ENCODE results near the gene CENPT. TPM values are rescaled to one million over a fixed set of nuclear protein-coding genes. Genes with fewer than 3 reads are reported as not detected.

The CENPT gene
- total RNA-seq, 4 donors from 2014 or later, result 15.7 to 43.8 (median 26.2) TPM

GRCh38 chr16:67845291-67846062 is 2.0 kb downstream of the CENPT start:
- H3K27me3 ChIP-seq, result no peaks in the 10 kb centered on the region
- peaks cover 44 to 52% of the 10 kb centered on the region in 2 donors for H3K4me1 ChIP-seq
- H3K9me3 ChIP-seq, result no peaks in the 10 kb centered on the region
- 72 to 74% methylated on average over 5 of the region's 5 CpGs for WGBS, 2 donors
- H3K36me3 ChIP-seq, result no peaks in the 10 kb centered on the region
- no peak overlapping the region for H3K4me3 ChIP-seq (replicated peaks in 1 of 3)
- no peak for TF ChIP-seq CTCF (IDR thresholded peaks at IDR 0.05)
- no peak for TF ChIP-seq POLR2A (IDR thresholded peaks at IDR 0.05)
- peak overlapping the region; percentile 88 to 95 (median 93) for H3K27ac ChIP-seq
- intact Hi-C loops (cut with DNase I), result no loop called here
- no peak for DNase-seq

DNA sequence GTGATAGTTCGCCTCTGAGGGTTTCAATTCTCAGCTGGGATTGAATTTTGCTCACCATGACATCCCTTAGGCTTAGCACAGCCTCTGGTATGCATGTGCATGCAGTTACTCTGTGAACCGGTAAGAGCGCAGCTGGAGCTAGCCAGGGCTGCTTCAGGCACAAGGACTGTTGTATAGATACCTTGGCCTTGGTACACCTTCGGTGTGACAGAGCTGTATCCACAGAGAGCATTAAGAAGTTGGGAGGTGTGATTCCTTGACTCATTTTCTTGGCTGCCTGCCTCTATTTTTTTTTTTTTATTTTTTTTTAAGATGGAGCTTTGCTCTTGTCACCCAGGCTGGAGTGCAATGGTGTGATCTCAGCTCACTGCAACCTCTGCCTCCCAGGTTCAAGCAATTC is 3.0 kb downstream of the CENPT start:
- 73 to 77% methylated on average over 4 of the region's 4 CpGs for WGBS, 2 donors
- no peak overlapping the region for H3K4me3 ChIP-seq (replicated peaks in 1 of 3)
- H3K27me3 ChIP-seq, result no peaks in the 10 kb centered on the region
- intact Hi-C loops (cut with DNase I), result loop anchor here (5.0 kb wide), 1 partner anchor 37 kb away; the partner anchor contains the start of genes RANBP10 and TSNAXIP1
- no peaks in the 10 kb centered on the region for H3K36me3 ChIP-seq
- no peaks in the 10 kb centered on the region for H3K9me3 ChIP-seq
- TF ChIP-seq CTCF (IDR thresholded peaks at IDR 0.05) (no peak), POLR2A (IDR thresholded peaks at IDR 0.05) (no peak)
- DNase-seq, result no peak
- H3K27ac ChIP-seq, result no peak overlapping the region
- H3K4me1 ChIP-seq, result peaks cover 44 to 52% of the 10 kb centered on the region in 2 donors

GRCh38 chr16:67843343-67843765 is 4.1 kb downstream of the CENPT start:
- Histone ChIP-seq H3K4me1 (peaks cover 43 to 47% of the 10 kb centered on the region in 2 donors), H3K9me3 (no peaks in the 10 kb centered on the region), H3K27ac (peak overlapping the region; percentile 100), H3K27me3 (no peaks in the 10 kb centered on the region), H3K36me3 (no peaks in the 10 kb centered on the region), H3K4me3 (replicated peaks in 1 of 3) (peak overlapping the region; percentile 62 to 78 (median 68))
- WGBS, 2 donors, result 10 to 15% methylated on average over 9 to 11 of the region's 11 CpGs
- no peak for DNase-seq
- TF ChIP-seq POLR2A (IDR thresholded peaks at IDR 0.05), result no peak
- no peak for TF ChIP-seq CTCF (IDR thresholded peaks at IDR 0.05)
- intact Hi-C loops (cut with DNase I), result loop anchor here (5.0 kb wide), 1 partner anchor 36 kb away; the partner anchor contains the start of genes RANBP10 and TSNAXIP1

DNA sequence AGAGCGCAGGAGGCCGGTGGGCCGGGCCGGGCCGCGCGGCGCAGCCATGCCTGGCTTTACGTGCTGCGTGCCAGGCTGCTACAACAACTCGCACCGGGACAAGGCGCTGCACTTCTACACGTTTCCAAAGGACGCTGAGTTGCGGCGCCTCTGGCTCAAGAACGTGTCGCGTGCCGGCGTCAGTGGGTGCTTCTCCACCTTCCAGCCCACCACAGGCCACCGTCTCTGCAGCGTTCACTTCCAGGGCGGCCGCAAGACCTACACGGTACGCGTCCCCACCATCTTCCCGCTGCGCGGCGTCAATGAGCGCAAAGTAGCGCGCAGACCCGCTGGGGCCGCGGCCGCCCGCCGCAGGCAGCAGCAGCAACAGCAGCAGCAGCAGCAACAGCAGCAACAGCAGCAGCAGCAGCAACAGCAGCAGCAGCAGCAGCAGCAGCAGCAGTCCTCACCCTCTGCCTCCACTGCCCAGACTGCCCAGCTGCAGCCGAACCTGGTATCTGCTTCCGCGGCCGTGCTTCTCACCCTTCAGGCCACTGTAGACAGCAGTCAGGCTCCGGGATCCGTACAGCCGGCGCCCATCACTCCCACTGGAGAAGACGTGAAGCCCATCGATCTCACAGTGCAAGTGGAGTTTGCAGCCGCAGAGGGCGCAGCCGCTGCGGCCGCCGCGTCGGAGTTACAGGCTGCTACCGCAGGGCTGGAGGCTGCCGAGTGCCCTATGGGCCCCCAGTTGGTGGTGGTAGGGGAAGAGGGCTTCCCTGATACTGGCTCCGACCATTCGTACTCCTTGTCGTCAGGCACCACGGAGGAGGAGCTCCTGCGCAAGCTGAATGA is 4.8 kb downstream of the CENPT start:
- intact Hi-C loops (cut with DNase I), result loop anchor here (5.0 kb wide), 1 partner anchor 35 kb away; the partner anchor contains the start of genes RANBP10 and TSNAXIP1
- TF ChIP-seq POLR2A (IDR thresholded peaks at IDR 0.05) (no peak), CTCF (IDR thresholded peaks at IDR 0.05) (peak in 1 of 6 experiments; percentile 12)
- H3K9me3 ChIP-seq, result no peaks in the 10 kb centered on the region
- peaks cover 37 to 40% of the 10 kb centered on the region in 2 donors for H3K4me1 ChIP-seq
- peak overlapping the region; percentile 100 for H3K27ac ChIP-seq
- no peaks in the 10 kb centered on the region for H3K27me3 ChIP-seq
- peak overlapping the region; percentile 62 to 78 (median 68) for H3K4me3 ChIP-seq (replicated peaks in 1 of 3)
- H3K36me3 ChIP-seq, result no peaks in the 10 kb centered on the region
- WGBS, 2 donors, result 0 to 1% methylated on average over 9 to 40 of the region's 67 CpGs
- peak; percentile 69 to 70 for DNase-seq

Measured in thyroid gland (tissue), 4 donors.